Measurements from ENCODE around the gene MAP1B. TPM values are rescaled to one million over a fixed set of nuclear protein-coding genes. Genes with fewer than 3 reads are reported as not detected.

MAP1B gene
- polyA plus RNA-seq, 3 donors: 0.02 TPM; not detected in 2

- Histone ChIP-seq H3K9me3 (replicated peaks in 1 of 2; ENCODE audit: control insufficient read depth in 1 of 2, insufficient read depth in 1 of 2, low read length in 2 of 2) (no peaks in the 10 kb centered on the region), H3K79me2 (ENCODE audit: insufficient read depth, low read length) (no peaks in the 10 kb centered on the region), H2AFZ (ENCODE audit: insufficient read depth, low read depth, low read length, poor library complexity, severe bottlenecking) (no peak overlapping the region), H3K4me2 (replicated peaks; ENCODE audit: extremely low read depth, low read length, poor library complexity, severe bottlenecking) (no peak overlapping the region), H3K4me3 (replicated peaks in 1 of 3; ENCODE audit: low read depth in 2 of 3, low read length in 3 of 3) (no peak overlapping the region), H3K4me1 (ENCODE audit: control insufficient read depth in 1 of 2, insufficient read depth in 2 of 2, low read length in 2 of 2) (peaks cover 9 to 16% of the 10 kb centered on the region in 2 donors), H3K9ac (ENCODE audit: insufficient read depth, low read length, poor library complexity, severe bottlenecking) (no peak overlapping the region), H3K27me3 (ENCODE audit: control insufficient read depth in 2 of 2, insufficient read depth in 2 of 2, low read length in 2 of 2) (no peaks in the 10 kb centered on the region), H4K20me1 (ENCODE audit: insufficient read depth, low read length) (no peaks in the 10 kb centered on the region), H3K27ac (ENCODE audit: low read depth in 1 of 2, low read length in 2 of 2) (no peak overlapping the region), H3K36me3 (replicated peaks in 1 of 2; ENCODE audit: control insufficient read depth in 1 of 2, insufficient read depth in 2 of 2, low read length in 2 of 2) (peaks cover 31 to 63% of the 10 kb centered on the region in 2 donors)
- WGBS (ENCODE audit: insufficient coverage): 96% methylated on average over 2 of the region's 3 CpGs
- peaks cover 20% of the 10 kb centered on the region for H3K4me1 Mint-ChIP-seq
- intact Hi-C loops (cut with micrococcal nuclease): no loop called here
- no peak for TF ChIP-seq CTCF (IDR thresholded peaks at IDR 0.05)
- peaks cover 65% of the 10 kb centered on the region in 2 donors for H3K36me3 Mint-ChIP-seq
- no peak for DNase-seq
- peaks cover 0 to 2% (median 1%) of the 10 kb centered on the region in 3 donors for H3K27me3 Mint-ChIP-seq (ENCODE audit: low read depth in 3 of 3)
- H3K9me3 Mint-ChIP-seq: no peaks in the 10 kb centered on the region
- H3K4me3 Mint-ChIP-seq: no peak overlapping the region
- H3K27ac Mint-ChIP-seq: no peak overlapping the region
Measured at GRCh38 chr5:72228960-72229359, 121.7 kb downstream of the MAP1B start.

GRCh38 chr5:72231991-72232703 is 124.9 kb downstream of the MAP1B start:
- no peak overlapping the region for H2AFZ ChIP-seq (ENCODE audit: insufficient read depth, low read depth, low read length, poor library complexity, severe bottlenecking)
- H3K36me3 Mint-ChIP-seq: peaks cover 51 to 57% of the 10 kb centered on the region in 2 donors
- H3K4me1 Mint-ChIP-seq: peaks cover 29% of the 10 kb centered on the region
- TF ChIP-seq CTCF (IDR thresholded peaks at IDR 0.05): no peak
- H3K9me3 Mint-ChIP-seq: no peaks in the 10 kb centered on the region
- 86% methylated on average over 2 of the region's 6 CpGs for WGBS (ENCODE audit: insufficient coverage)
- peaks cover 16 to 47% of the 10 kb centered on the region in 2 donors for H3K36me3 ChIP-seq (replicated peaks in 1 of 2; ENCODE audit: control insufficient read depth in 1 of 2, insufficient read depth in 2 of 2, low read length in 2 of 2)
- H3K27ac ChIP-seq (ENCODE audit: low read depth in 1 of 2, low read length in 2 of 2): no peak overlapping the region
- H3K79me2 ChIP-seq (ENCODE audit: insufficient read depth, low read length): no peaks in the 10 kb centered on the region
- no peak overlapping the region for H3K4me2 ChIP-seq (replicated peaks; ENCODE audit: extremely low read depth, low read length, poor library complexity, severe bottlenecking)
- intact Hi-C loops (cut with micrococcal nuclease): no loop called here
- no peak overlapping the region for H3K9ac ChIP-seq (ENCODE audit: insufficient read depth, low read length, poor library complexity, severe bottlenecking)
- no peak overlapping the region for H3K4me3 ChIP-seq (replicated peaks in 1 of 3; ENCODE audit: low read depth in 2 of 3, low read length in 3 of 3)
- peaks cover 14 to 25% of the 10 kb centered on the region in 2 donors for H3K4me1 ChIP-seq (ENCODE audit: control insufficient read depth in 1 of 2, insufficient read depth in 2 of 2, low read length in 2 of 2)
- peak overlapping the region in 2 of 7 donors; percentile 5 to 57 for H3K27ac Mint-ChIP-seq
- H3K4me3 Mint-ChIP-seq: no peak overlapping the region
- no peaks in the 10 kb centered on the region for H4K20me1 ChIP-seq (ENCODE audit: insufficient read depth, low read length)
- H3K9me3 ChIP-seq (replicated peaks in 1 of 2; ENCODE audit: control insufficient read depth in 1 of 2, insufficient read depth in 1 of 2, low read length in 2 of 2): no peaks in the 10 kb centered on the region
- peaks cover 0 to 2% (median 1%) of the 10 kb centered on the region in 3 donors for H3K27me3 Mint-ChIP-seq (ENCODE audit: low read depth in 3 of 3)
- no peak for DNase-seq
- no peaks in the 10 kb centered on the region for H3K27me3 ChIP-seq (ENCODE audit: control insufficient read depth in 2 of 2, insufficient read depth in 2 of 2, low read length in 2 of 2)
